Endothelial cell of umbilical vein (primary cell): ENCODE data around the gene MFSD8. TPM values are rescaled to one million over a fixed set of nuclear protein-coding genes. Genes with fewer than 3 reads are reported as not detected.
A peak's percentile ranks its signal among the peaks of the same experiment; 100 is the strongest.
"Not testable (repeated sequence)": the region's sequence is repeated elsewhere in the genome, so short reads cannot be mapped to it uniquely, and the experiment has no call there.

Source experiments
- BruUV-seq: library from RNA; stranded (reverse); fragments of 400-500 nt; replicated peaks from 2 replicates; lab custom pipeline; 2021; lab: Mats Ljungman, UMichigan
- CTCF ChIA-PET: fragments of 300-600, 350-600 bp; sonication (Branson Sonifier 250); formaldehyde crosslinking; loops from one replicate; lab custom pipeline; 2021; ENCODE audit warnings: antibody characterized with exemption, inconsistent platforms; lab: Charles Lee
- POLR2A ChIA-PET: fragments of 300-600, 350-600 bp; sonication (Branson Sonifier 250); formaldehyde crosslinking; loops from one replicate; lab custom pipeline; 2021; ENCODE audit warnings: antibody characterized with exemption, inconsistent platforms; lab: Charles Lee
- DNase-seq: peaks from one replicate; pipeline ENCODE4 v3.0.0-alpha.2; 2011; ENCODE audit warnings: low read depth, low spot score
- FAIRE-seq: peaks from 2 replicates; lab custom pipeline; 2011; peaks lifted over from hg19 to GRCh38; lab: Jason Lieb, UNC
- H2AFZ ChIP-seq: 2 replicates; pipeline ENCODE4 v1.6.0; 2012; ENCODE audit warnings: low read depth, low read length, control low read depth, inconsistent platforms
- H3K27ac ChIP-seq: 2 replicates; pipeline ENCODE4 v1.5.1; 2011; ENCODE audit warnings: low read depth, mild to moderate bottlenecking, control low read depth, low read length, moderate library complexity; ENCODE audit not compliant: insufficient read depth
- H3K27me3 ChIP-seq, 2 experiments: 2 replicates each; pipeline versions ENCODE4 v1.6.0 to v1.6.1; 2011; ENCODE audit warnings: low read length in 2 of 2, mixed read lengths in 1 of 2; ENCODE audit not compliant: control insufficient read depth in 2 of 2, insufficient read depth in 2 of 2
- H3K36me3 ChIP-seq, 2 experiments: 2 replicates in 1 of 2; 3 replicates in 1 of 2; pipeline ENCODE4 v1.5.1; 2011; ENCODE audit warnings: low read length in 2 of 2, mild to moderate bottlenecking in 1 of 2, moderate library complexity in 1 of 2; ENCODE audit not compliant: control insufficient read depth in 2 of 2, insufficient read depth in 2 of 2; ENCODE audit errors: extremely low read depth in 1 of 2
- H3K4me1 ChIP-seq: 3 replicates; pipeline ENCODE4 v1.5.1; 2011; ENCODE audit warnings: mild to moderate bottlenecking, low read length; ENCODE audit not compliant: control insufficient read depth, insufficient read depth; ENCODE audit errors: extremely low read depth
- H3K4me2 ChIP-seq: 2 replicates; pipeline ENCODE4 v1.6.1; 2011; ENCODE audit warnings: low read length, control low read depth, mixed read lengths; ENCODE audit not compliant: insufficient read depth
- H3K4me3 ChIP-seq, 3 experiments: fragments of 200-600 bp in 1 of 3; sonication (generic), shearing (Covaris generic) in 1 of 3; replicated peaks in 1 of 3; 2 replicates each; pipeline ENCODE4 v1.5.1; 2011 to 2016; ENCODE audit warnings: control low read depth in 3 of 3, low read length in 3 of 3, mild to moderate bottlenecking in 2 of 3, inconsistent platforms in 1 of 3, low read depth in 1 of 3, moderate library complexity in 1 of 3; ENCODE audit not compliant: insufficient read depth in 1 of 3
- H3K79me2 ChIP-seq: 2 replicates; pipeline ENCODE4 v1.6.0; 2012; ENCODE audit warnings: low read length, inconsistent platforms; ENCODE audit not compliant: control insufficient read depth, insufficient read depth
- H3K9ac ChIP-seq: replicated peaks from 2 replicates; pipeline ENCODE3; 2011; ENCODE audit warnings: low read length, control low read depth; ENCODE audit not compliant: insufficient read depth; ENCODE audit errors: extremely low read depth
- H3K9me1 ChIP-seq: replicated peaks from 3 replicates; pipeline ENCODE4 v1.6.0; 2011; ENCODE audit warnings: mild to moderate bottlenecking, low read length; ENCODE audit not compliant: control insufficient read depth, insufficient read depth; ENCODE audit errors: extremely low read depth
- H3K9me3 ChIP-seq: replicated peaks from 2 replicates; pipeline ENCODE4 v1.5.1; 2012; ENCODE audit warnings: low read length, inconsistent platforms; ENCODE audit not compliant: control insufficient read depth, insufficient read depth
- H4K20me1 ChIP-seq: replicated peaks from 2 replicates; pipeline ENCODE3; 2011; ENCODE audit warnings: mild to moderate bottlenecking, low read length; ENCODE audit not compliant: control insufficient read depth, insufficient read depth; ENCODE audit errors: extremely low read depth
- CTCF ChIP-seq, 2 donors: IDR thresholded peaks; 1 replicate in 1 of 2; 2 replicates in 1 of 2; pipeline ENCODE4 v1.5.1; 2011; ENCODE audit warnings: low read length in 2 of 2, mild to moderate bottlenecking in 2 of 2, moderate library complexity in 2 of 2, control low read depth in 1 of 2, inconsistent platforms in 1 of 2, low read depth in 1 of 2; ENCODE audit not compliant: insufficient read depth in 1 of 2; ENCODE audit errors: extremely low read depth in 1 of 2
- EZH2 ChIP-seq: IDR thresholded peaks from 2 replicates; pipeline ENCODE4 v1.6.1; 2012; ENCODE audit warnings: borderline replicate concordance, low read depth, mild to moderate bottlenecking, moderate library complexity, low read length, inconsistent platforms; ENCODE audit not compliant: severe bottlenecking
- FOS ChIP-seq: IDR thresholded peaks from 2 replicates; pipeline ENCODE4 v1.6.1; 2011; ENCODE audit warnings: mild to moderate bottlenecking, low read length, moderate library complexity, borderline replicate concordance; ENCODE audit not compliant: insufficient read depth
- GATA2 ChIP-seq: IDR thresholded peaks from 2 replicates; pipeline ENCODE4 v1.7.0; 2011; ENCODE audit warnings: low read depth, mild to moderate bottlenecking, moderate library complexity, mixed read lengths, low read length; ENCODE audit not compliant: insufficient read length, insufficient read depth
- JUN ChIP-seq: IDR thresholded peaks from 2 replicates; pipeline ENCODE4 v1.6.1; 2011; ENCODE audit warnings: borderline replicate concordance, low read depth; ENCODE audit not compliant: insufficient read length, insufficient read depth
- MAX ChIP-seq: IDR thresholded peaks from 2 replicates; pipeline ENCODE4 v1.6.1; 2011; ENCODE audit not compliant: insufficient read depth, insufficient read length
- MYC ChIP-seq: IDR thresholded peaks from one replicate; pipeline ENCODE4 v1.6.1; 2011; ENCODE audit warnings: mild to moderate bottlenecking, low read depth, low read length
- POLR2A ChIP-seq: IDR thresholded peaks from 2 replicates; pipeline ENCODE4 v1.6.1; 2012; ENCODE audit warnings: low read depth, mild to moderate bottlenecking, control low read depth, low read length
- POLR2AphosphoS5 ChIP-seq: IDR thresholded peaks from 2 replicates; pipeline ENCODE4 v1.6.1; 2012; ENCODE audit warnings: low read depth, mild to moderate bottlenecking, control low read depth, low read length, moderate library complexity; ENCODE audit not compliant: insufficient read depth
- dilution Hi-C: fragments of 300-500 bp; cut with MboI; formaldehyde crosslinking; loops from one replicate; pipeline ENCODE4 v1.15.0; 2019; ENCODE audit warnings: low sequenced_read_pairs; ENCODE audit not compliant: extremely low pct_ligation_motif_present
- intact Hi-C: fragments of 100-400 bp; cut with micrococcal nuclease; formaldehyde crosslinking; loops from one replicate; pipeline ENCODE4 v1.10.0; 2022
- polyA plus RNA-seq, 4 experiments: library from polyadenylated mRNA; depleted of rRNA in 3 of 4; stranded (reverse) in 3 of 4; unstranded in 1 of 4; fragments of >200 nt; gene quantifications; 2 replicates each; pipeline versions ENCODE4 v1.2.1 to v1.2.3, GENCODE V29; 2011 to 2012; ENCODE audit warnings: missing spikeins in 1 of 4
- total RNA-seq: library from RNA; stranded (reverse); gene quantifications from 2 replicates; pipeline ENCODE4 v1.2.3, GENCODE V29; 2021

MFSD8 gene
- total and polyA plus RNA-seq, 2 donors (not counting 3 experiments of a cell fraction or from before 2014, with no cell fraction given) = 11.5 to 19.4 TPM

GRCh38 chr4:127965803-127966175 is 816 bp upstream of the MFSD8 start:
- H4K20me1 ChIP-seq = no peaks in the 10 kb centered on the region

GRCh38 chr4:127964426-127965061 is 429 bp downstream of the MFSD8 start:
- H4K20me1 ChIP-seq, H3K27me3 ChIP-seq, FAIRE-seq, DNase-seq, dilution Hi-C loops, H3K36me3 ChIP-seq, H3K9me3 ChIP-seq, H3K9me1 ChIP-seq, H3K4me1 ChIP-seq: not testable (repeated sequence)
- BruUV-seq = TSS peak; percentile 32
- Histone ChIP-seq H3K9ac (peak overlapping the region; percentile 93), H2AFZ (peak overlapping the region; percentile 98), H3K4me2 (peak overlapping the region; percentile 60), H3K4me3 (peak overlapping the region; percentile 70 to 85 (median 71)), H3K79me2 (peaks cover 22% of the 10 kb centered on the region), H3K27ac (peak overlapping the region; percentile 45)
- ChIA-PET POLR2A (interaction anchor here (1.1 to 1.4 kb wide), 3 partner anchors 96 to 183 kb away, joined by 3 to 11 read pairs (median 3); partner anchors contain the start of genes HSPA4L and LARP1B), CTCF (interaction anchor here (0.8 to 1.8 kb wide), 10 partner anchors 10 to 232 kb away, joined by 3 to 14 read pairs (median 4); partner anchors contain the start of genes HSPA4L and PLK4)
- intact Hi-C loops = loop anchor here (1.0 to 10.0 kb wide), 4 partner anchors 83 to 260 kb away; partner anchors contain the start of genes HSPA4L and LARP1B

More at GRCh38 chr4:127965803-127966175, 816 bp upstream of the MFSD8 start:
- FAIRE-seq (no peak), DNase-seq (no peak)
- Histone ChIP-seq H3K9me1 (no peaks in the 10 kb centered on the region), H3K4me3 (peak overlapping the region; percentile 55 to 85 (median 70)), H3K27me3 (no peaks in the 10 kb centered on the region), H3K4me2 (peak overlapping the region; percentile 80), H3K36me3 (no peaks in the 10 kb centered on the region), H3K9ac (peak overlapping the region; percentile 93), H3K4me1 (peaks cover 8% of the 10 kb centered on the region), H3K9me3 (no peaks in the 10 kb centered on the region), H3K27ac (peak overlapping the region; percentile 62), H3K79me2 (peaks cover 26% of the 10 kb centered on the region), H2AFZ (peak overlapping the region; percentile 98)
- dilution Hi-C loops (no loop called here), intact Hi-C loops (loop anchor here (1.0 to 10.0 kb wide), 5 partner anchors 84 to 259 kb away; partner anchors contain the start of genes HSPA4L and LARP1B)
- BruUV-seq = TSS peak; percentile 28
- ChIA-PET CTCF (interaction anchor here (0.5 to 1.8 kb wide), 17 partner anchors 9 to 361 kb away, joined by 3 to 14 read pairs (median 4); partner anchors contain the start of genes HSPA4L and PLK4), POLR2A (interaction anchor here (1.1 to 1.4 kb wide), 3 partner anchors 95 to 184 kb away, joined by 3 to 11 read pairs (median 3); partner anchors contain the start of genes HSPA4L and LARP1B)
- TF ChIP-seq GATA2 (no peak), JUN (no peak), POLR2AphosphoS5 (no peak), EZH2 (no peak), FOS (no peak), MYC (no peak), MAX (no peak), CTCF (IDR thresholded peaks at IDR 0.05; ENCODE audit: extremely low read depth in 1 of 2, insufficient read depth in 1 of 2, low read depth in 1 of 2, low read length in 2 of 2) (no peak), POLR2A (no peak)
